Fibroblast of villous mesenchyme (primary cell): ENCODE results near the gene AP4B1. TPM values are rescaled to one million over a fixed set of nuclear protein-coding genes. Genes with fewer than 3 reads are reported as not detected.

ENCODE experiments used
- DNase-seq: peaks from one replicate; pipeline ENCODE4 v3.0.0-alpha.2; 2010; ENCODE audit warnings: low read depth
- H3K4me3 ChIP-seq: 2 replicates; pipeline ENCODE4 v1.5.1; 2011; ENCODE audit warnings: low read depth, mild to moderate bottlenecking, low read length
- total RNA-seq: library from RNA; depleted of rRNA; stranded (reverse); fragments of >200 nt; gene quantifications from 2 replicates; pipeline ENCODE4 v1.2.3, GENCODE V29; 2012
- TF ChIP-seq, protein P1 (sequence below): IDR thresholded peaks from 2 replicates; pipeline ENCODE4 v1.5.1; 2012; ENCODE audit warnings: low read depth, mild to moderate bottlenecking, low read length; ENCODE audit not compliant: insufficient read depth

The AP4B1 gene
- total RNA-seq, 1 donor: 19.4 TPM

DNA sequence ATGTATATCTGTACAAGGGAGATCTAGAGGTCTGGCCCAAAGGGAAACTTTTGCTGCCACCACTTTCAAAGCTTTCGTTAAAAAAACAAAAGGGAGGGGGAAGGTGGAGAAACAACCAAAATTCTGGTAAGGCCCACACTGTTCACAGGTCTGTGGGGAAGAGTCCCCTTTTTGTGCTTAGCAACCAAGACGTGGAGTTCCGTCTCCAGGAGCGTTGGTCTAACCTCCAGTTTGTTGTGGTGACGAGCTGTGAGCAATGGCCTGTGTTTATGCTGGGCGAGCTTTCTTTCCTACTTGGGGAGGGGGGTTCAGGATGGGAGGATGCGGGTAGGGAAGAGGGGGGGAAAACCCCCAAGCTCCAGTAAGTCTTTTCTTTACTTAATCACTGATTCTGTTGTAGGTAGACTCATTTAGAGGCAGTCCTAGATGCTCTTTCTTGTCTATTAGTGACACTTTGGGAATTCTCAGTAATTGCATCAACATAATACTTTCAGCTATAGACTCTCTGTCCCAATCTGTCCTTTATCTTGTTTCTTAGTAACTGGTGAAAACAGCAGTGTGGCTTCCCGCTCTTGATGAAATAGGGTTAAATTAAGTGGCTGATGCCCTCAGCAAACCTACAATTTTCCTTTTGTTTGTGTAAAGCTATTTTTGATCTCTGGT is 26.0 kb upstream of the AP4B1 start:
- H3K4me3 ChIP-seq: peak overlapping the region; percentile 77
- TF ChIP-seq, protein P1, sequence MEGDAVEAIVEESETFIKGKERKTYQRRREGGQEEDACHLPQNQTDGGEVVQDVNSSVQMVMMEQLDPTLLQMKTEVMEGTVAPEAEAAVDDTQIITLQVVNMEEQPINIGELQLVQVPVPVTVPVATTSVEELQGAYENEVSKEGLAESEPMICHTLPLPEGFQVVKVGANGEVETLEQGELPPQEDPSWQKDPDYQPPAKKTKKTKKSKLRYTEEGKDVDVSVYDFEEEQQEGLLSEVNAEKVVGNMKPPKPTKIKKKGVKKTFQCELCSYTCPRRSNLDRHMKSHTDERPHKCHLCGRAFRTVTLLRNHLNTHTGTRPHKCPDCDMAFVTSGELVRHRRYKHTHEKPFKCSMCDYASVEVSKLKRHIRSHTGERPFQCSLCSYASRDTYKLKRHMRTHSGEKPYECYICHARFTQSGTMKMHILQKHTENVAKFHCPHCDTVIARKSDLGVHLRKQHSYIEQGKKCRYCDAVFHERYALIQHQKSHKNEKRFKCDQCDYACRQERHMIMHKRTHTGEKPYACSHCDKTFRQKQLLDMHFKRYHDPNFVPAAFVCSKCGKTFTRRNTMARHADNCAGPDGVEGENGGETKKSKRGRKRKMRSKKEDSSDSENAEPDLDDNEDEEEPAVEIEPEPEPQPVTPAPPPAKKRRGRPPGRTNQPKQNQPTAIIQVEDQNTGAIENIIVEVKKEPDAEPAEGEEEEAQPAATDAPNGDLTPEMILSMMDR: no peak
- DNase-seq: peak; percentile 72

DNA sequence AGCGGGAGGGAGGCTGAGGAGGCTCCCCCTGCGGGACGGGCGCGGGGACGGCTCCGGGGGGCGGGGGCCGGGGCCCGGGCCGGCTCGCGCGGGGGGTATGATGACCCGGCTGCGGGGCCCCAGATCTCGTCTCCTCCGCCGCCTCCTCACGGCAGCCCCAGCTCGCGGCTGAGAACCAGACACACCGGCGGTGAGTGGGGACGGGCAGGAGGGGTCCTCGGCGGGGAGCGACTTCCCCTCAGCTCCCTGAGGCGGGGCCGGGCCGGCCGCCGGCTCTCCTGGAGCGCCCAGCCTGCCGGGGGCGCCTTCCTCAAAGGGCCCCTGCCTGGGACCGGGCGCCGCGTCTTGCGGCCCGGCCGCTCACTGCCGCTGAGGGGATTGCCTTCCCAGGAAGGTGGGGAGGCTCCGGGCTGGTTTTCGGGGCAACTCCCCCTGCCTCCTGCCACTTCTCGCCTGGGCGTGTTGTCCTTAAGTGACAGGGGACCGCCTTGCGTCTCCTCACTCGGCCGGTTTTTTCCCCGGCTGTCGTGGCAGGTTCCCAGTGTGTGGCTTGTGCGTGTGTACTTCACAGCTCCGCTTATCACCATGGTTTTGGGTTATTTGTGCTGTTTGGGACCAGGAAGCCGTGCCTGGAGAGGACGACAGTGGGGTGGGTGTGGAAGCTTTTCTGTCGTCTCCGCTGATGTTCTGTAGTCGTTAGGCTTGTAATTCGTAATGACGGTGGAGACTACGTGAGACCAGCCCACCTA is 25.3 kb upstream of the AP4B1 start:
- TF ChIP-seq, protein P1: peak; percentile 31
- peak; percentile 51 for DNase-seq
- H3K4me3 ChIP-seq: peak overlapping the region; percentile 77

DNA sequence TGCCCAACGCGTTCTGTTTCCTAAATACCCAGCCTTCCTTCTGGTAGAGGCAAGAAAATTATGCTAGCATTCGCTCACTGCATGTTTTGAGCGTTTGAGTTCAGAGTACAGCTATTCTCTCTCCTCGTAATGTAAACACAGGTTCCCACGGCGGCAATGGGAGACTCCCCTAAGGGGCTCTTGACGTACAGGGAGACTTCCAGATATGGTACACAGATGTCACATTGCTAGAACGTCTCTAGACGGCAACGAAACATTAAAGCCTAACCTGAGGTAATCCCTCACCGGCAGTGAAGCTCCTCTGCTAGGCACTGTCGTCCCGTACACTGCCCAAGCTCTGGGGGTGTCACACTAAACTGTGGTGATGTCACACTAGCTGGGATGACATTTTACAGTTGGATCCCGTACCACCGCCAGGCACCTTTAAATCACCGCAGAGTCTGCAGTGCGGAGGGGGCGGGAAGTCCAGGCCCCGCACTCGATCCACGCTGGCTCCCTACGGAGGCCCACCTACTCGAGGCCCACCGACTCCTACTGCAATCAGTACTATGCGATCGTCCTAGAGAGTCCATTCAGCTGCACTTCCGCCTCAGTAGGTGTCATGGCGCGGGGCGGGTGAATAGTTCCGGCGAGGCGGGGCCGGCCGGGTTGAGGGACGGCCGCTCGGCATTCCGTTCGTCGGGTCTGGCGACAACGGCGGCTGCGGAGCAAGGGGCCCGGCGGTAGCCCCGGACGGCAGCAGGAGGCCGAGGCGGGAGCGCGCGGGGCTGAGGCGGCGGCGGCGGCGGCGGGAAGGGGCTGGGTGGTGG is 24.5 kb upstream of the AP4B1 start, which contains the start of gene HIPK1:
Gene HIPK1 (plus strand): TSS at position 384 of the 809 bp plus-strand sequence.
- TF ChIP-seq, protein P1: no peak
- peak within 1 kb of the TSS; percentile 77 for H3K4me3 ChIP-seq
- DNase-seq: peak; percentile 90

DNA sequence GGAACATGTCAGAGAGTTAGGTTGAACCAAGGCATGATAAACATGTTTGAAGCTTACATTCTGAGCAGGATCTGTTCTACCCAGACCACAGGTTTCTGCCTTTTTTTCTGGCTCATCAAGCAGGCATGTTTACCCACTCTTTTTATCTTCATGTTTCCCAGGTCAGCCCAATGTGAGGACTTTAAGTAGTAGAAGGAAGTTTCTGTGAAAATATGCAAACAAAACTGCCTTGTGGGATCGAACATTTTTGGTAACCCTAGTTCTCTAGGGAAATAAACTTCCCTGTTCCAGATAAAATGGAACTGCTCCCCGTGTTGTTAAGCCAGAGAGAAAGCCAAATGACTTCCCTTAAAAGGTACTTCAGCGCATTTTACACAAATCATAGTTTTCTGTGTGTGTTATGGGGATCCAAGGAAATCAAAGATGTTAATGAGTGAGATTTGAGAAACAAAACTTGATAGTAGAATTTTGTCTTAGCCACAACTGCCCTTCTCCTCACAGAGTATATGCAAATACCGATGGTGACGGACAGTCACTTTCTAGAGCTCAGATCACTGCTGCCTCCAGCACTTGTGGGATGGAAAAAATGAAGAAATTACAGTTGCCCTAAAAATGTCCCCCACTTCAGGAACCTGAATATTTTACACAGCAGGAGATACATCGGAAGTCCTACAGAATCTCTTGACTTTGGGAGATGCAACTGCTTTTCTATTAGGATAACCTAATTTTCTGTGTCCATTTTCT is 23.8 kb upstream of the AP4B1 start:
- DNase-seq: peak; percentile 69
- TF ChIP-seq, protein P1: no peak
- H3K4me3 ChIP-seq: peak overlapping the region; percentile 77

DNA sequence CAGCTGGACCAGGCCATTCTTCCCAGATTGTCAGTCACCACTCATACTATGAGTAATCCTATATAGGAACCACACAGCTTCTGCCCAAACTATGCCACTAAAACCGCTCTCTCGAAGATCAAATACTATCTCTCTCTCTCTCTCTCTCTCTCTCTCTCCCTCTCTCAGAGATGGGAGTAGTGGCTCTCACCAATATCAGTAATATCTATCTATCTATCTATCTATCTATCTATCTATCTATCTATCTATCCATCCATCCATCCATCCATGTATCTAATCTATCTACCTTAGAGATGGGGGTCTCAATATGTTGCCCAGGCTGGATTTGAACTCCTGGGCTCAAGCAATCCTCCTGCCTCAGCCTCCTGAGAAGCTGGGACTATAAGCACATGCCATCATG is 19.9 kb upstream of the AP4B1 start:
- DNase-seq: no peak
- TF ChIP-seq, protein P1: no peak
- no peak overlapping the region for H3K4me3 ChIP-seq

DNA sequence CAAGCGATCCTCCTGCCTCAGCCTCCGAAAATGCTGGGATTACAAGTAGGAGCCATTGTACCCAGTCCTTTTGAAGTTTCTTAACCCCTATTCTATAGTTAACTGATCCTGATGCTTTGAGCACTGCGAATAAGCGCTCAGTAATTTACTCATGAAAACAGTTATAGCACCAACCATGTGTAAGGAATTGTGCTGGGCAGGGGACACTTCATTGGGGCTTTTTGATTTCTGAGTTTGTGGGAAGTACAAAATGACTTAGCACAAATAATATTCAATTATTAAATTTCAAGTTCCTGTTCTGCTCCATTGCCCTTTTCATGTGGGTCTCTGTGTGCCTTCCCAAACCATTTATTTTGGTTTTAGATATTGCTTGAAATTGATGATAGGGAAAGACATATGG is 18.4 kb upstream of the AP4B1 start:
- H3K4me3 ChIP-seq: no peak overlapping the region
- TF ChIP-seq, protein P1: no peak
- DNase-seq: no peak
